Parathyroid adenoma (tissue), 2 donors: Measurements from ENCODE around the gene DYSF.

Source experiments
- H2AFZ ChIP-seq: fragments of 300-600 bp; sonication (generic); one replicate; pipeline ENCODE4 v1.7.0; 2017; ENCODE audit warnings: antibody characterized with exemption, mild to moderate bottlenecking
- H3K27ac ChIP-seq: fragments of 300-600 bp; sonication (generic); one replicate; pipeline ENCODE4 v1.7.0; 2017
- H3K27me3 ChIP-seq: fragments of 300-600 bp; sonication (generic); one replicate; pipeline ENCODE4 v1.7.0; 2017; ENCODE audit warnings: low read length; ENCODE audit not compliant: control insufficient read depth, insufficient read depth
- H3K36me3 ChIP-seq: fragments of 300-600 bp; sonication (generic); one replicate; pipeline ENCODE4 v1.7.0; 2017; ENCODE audit warnings: low read length; ENCODE audit not compliant: control insufficient read depth, insufficient read depth
- H3K4me1 ChIP-seq: fragments of 300-600 bp; sonication (generic); one replicate; pipeline ENCODE4 v1.7.0; 2017; ENCODE audit warnings: control low read depth
- H3K4me2 ChIP-seq: fragments of 300-600 bp; sonication (generic); one replicate; pipeline ENCODE4 v1.7.0; 2017; ENCODE audit warnings: low read length
- H3K4me3 ChIP-seq: fragments of 300-600 bp; sonication (generic); one replicate; pipeline ENCODE4 v1.7.0; 2017; ENCODE audit warnings: low read depth, low read length
- H3K79me2 ChIP-seq: fragments of 300-600 bp; sonication (generic); one replicate; pipeline ENCODE4 v1.7.0; 2017; ENCODE audit warnings: control low read depth
- H3K9ac ChIP-seq: fragments of 300-600 bp; sonication (generic); one replicate; pipeline ENCODE4 v1.7.0; 2017; ENCODE audit warnings: mild to moderate bottlenecking
- H3K9me3 ChIP-seq: fragments of 300-600 bp; sonication (generic); one replicate; pipeline ENCODE4 v1.7.0; 2017; ENCODE audit warnings: low read length; ENCODE audit not compliant: control insufficient read depth
- CTCF ChIP-seq: fragments of 300-600 bp; sonication (generic); IDR thresholded peaks from one replicate; pipeline ENCODE4 v1.7.0; 2017; ENCODE audit warnings: antibody characterized with exemption, mild to moderate bottlenecking
- donor health status: primary hyperparathyroidism.

DYSF gene

GRCh38 chr2:71559080-71559827 lies 105.9 kb downstream of the DYSF start:
- Histone ChIP-seq H3K27me3 (no peaks in the 10 kb centered on the region), H3K4me1 (no peaks in the 10 kb centered on the region), H3K36me3 (no peaks in the 10 kb centered on the region), H3K4me2 (no peak overlapping the region), H3K79me2 (no peaks in the 10 kb centered on the region), H2AFZ (no peak overlapping the region), H3K4me3 (no peak overlapping the region), H3K27ac (no peak overlapping the region), H3K9ac (no peak overlapping the region), H3K9me3 (no peaks in the 10 kb centered on the region)
- no peak for TF ChIP-seq CTCF

GRCh38 chr2:71559828-71560637 lies 106.7 kb downstream of the DYSF start:
- Histone ChIP-seq H3K27me3 (no peaks in the 10 kb centered on the region), H3K4me1 (no peaks in the 10 kb centered on the region), H3K9ac (no peak overlapping the region), H3K4me3 (no peak overlapping the region), H3K79me2 (no peaks in the 10 kb centered on the region), H3K4me2 (no peak overlapping the region), H3K27ac (no peak overlapping the region), H3K36me3 (no peaks in the 10 kb centered on the region), H2AFZ (no peak overlapping the region), H3K9me3 (no peaks in the 10 kb centered on the region)
- no peak for TF ChIP-seq CTCF

- no peaks in the 10 kb centered on the region for H3K9me3 ChIP-seq
- no peak overlapping the region for H3K4me2 ChIP-seq
- no peaks in the 10 kb centered on the region for H3K27me3 ChIP-seq
- no peaks in the 10 kb centered on the region for H3K4me1 ChIP-seq
- no peak overlapping the region for H3K27ac ChIP-seq
- no peak for TF ChIP-seq CTCF
- no peak overlapping the region for H2AFZ ChIP-seq
- H3K79me2 ChIP-seq = no peaks in the 10 kb centered on the region
- H3K9ac ChIP-seq = no peak overlapping the region
- H3K36me3 ChIP-seq = no peaks in the 10 kb centered on the region
- no peak overlapping the region for H3K4me3 ChIP-seq
Measured at GRCh38 chr2:71560638-71561011, 107.3 kb downstream of the DYSF start.

GRCh38 chr2:71561441-71562267 lies 108.3 kb downstream of the DYSF start:
- Histone ChIP-seq H3K27me3 (no peaks in the 10 kb centered on the region), H2AFZ (no peak overlapping the region), H3K4me3 (no peak overlapping the region), H3K4me1 (no peaks in the 10 kb centered on the region), H3K9me3 (no peaks in the 10 kb centered on the region), H3K4me2 (no peak overlapping the region), H3K9ac (no peak overlapping the region), H3K36me3 (no peaks in the 10 kb centered on the region), H3K27ac (no peak overlapping the region), H3K79me2 (no peaks in the 10 kb centered on the region)
- no peak for TF ChIP-seq CTCF
